HG03457 (cell line): Measurements from ENCODE around the gene HTR3C.

Source experiments
- ATAC-seq: cut with Tn5 transposase; IDR thresholded peaks from one replicate; pipeline ENCODE4 v1.9.1; 2021; ENCODE audit warnings: moderate number of reproducible peaks; ENCODE audit not compliant: unreplicated experiment

The HTR3C gene

GRCh38 chr3:184082034-184082433, 29.2 kb downstream of the HTR3C start:
- ATAC-seq: no peak

- ATAC-seq: no peak
Observed at GRCh38 chr3:184082465-184082864, 29.6 kb downstream of the HTR3C start.

GRCh38 chr3:184085389-184085852, 32.6 kb downstream of the HTR3C start:
- ATAC-seq: no peak

GRCh38 chr3:184092199-184092598, 39.4 kb downstream of the HTR3C start:
- ATAC-seq: no peak

- ATAC-seq: no peak
Observed at GRCh38 chr3:184096811-184097383, 44.0 kb downstream of the HTR3C start, which contains the start of gene HTR3E. Gene HTR3E, plus strand, starts transcription at chr3:184097064. Its CDS starts 466 bp downstream, at chr3:184097530.

GRCh38 chr3:184097556-184097955, 44.7 kb downstream of the HTR3C start:
- no peak for ATAC-seq

- no peak for ATAC-seq
Observed at GRCh38 chr3:184099806-184100686, 47.2 kb downstream of the HTR3C start.
